Activated naive CD8-positive, alpha-beta T cell treated with anti-CD3 and anti-CD28 coated beads, Interleukin-2, amount 50 U/mL, for 24 hours (primary cell): ENCODE measurements around the gene FOXL2.

Experiments used
- ATAC-seq: fragments of 150-1000 bp; cut with Tn5 transposase; one replicate; pipeline ENCODE4 v1.10.0; 2021
- DNase-seq: peaks from one replicate; pipeline ENCODE4 v3.0.0; 2021
- H3K27ac Mint-ChIP-seq: one replicate; pipeline ENCODE4 v1.8.0; 2021; ENCODE audit warnings: mild to moderate bottlenecking, mixed read lengths
- H3K27me3 Mint-ChIP-seq: one replicate; pipeline ENCODE4 v1.8.0; 2021; ENCODE audit warnings: mixed read lengths
- H3K36me3 Mint-ChIP-seq: one replicate; pipeline ENCODE4 v1.8.0; 2021; ENCODE audit warnings: low read depth, mixed read lengths
- H3K4me1 Mint-ChIP-seq: one replicate; pipeline ENCODE4 v1.8.0; 2021; ENCODE audit warnings: mixed read lengths
- H3K4me3 Mint-ChIP-seq: one replicate; pipeline ENCODE4 v1.8.0; 2021; ENCODE audit warnings: mild to moderate bottlenecking, moderate library complexity, mixed read lengths
- H3K9me3 Mint-ChIP-seq: one replicate; pipeline ENCODE4 v1.8.0; 2021; ENCODE audit warnings: mixed read lengths

FOXL2 gene

DNA sequence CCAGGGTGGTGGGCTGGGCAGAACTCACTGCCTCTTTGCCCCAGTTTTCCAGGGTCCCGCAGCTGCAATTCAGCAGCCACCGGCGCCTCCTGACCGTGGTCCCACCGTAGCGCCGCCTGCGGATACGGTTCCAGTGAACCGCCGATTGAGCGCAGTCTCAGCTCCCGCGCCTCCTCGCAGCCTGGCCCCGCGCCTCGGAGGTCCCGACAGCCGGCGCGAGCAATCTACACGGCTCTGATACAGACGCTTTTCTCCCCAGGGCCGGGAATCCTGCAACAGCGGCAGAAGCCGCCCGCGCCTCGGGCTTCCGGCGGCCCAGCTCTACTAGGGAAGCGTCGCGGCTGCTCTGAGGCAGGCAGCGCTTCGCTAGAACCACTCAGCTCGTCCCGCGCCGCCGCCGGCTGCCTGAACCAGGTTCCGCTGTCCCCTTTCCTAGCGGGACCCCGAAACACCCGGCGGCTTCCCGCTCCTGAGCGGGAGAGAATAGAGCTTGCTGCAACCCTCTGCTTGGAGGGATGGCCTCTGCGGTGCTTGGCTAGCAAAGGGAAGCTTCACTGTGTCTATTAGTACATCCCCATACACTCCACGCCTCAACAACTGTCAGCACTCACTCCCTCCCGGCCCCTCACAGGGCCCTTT is 3.2 kb upstream of the FOXL2 start:
- Mint-ChIP-seq H3K4me1 (peaks cover 15% of the 10 kb centered on the region), H3K27me3 (peaks cover 61% of the 10 kb centered on the region)

DNA sequence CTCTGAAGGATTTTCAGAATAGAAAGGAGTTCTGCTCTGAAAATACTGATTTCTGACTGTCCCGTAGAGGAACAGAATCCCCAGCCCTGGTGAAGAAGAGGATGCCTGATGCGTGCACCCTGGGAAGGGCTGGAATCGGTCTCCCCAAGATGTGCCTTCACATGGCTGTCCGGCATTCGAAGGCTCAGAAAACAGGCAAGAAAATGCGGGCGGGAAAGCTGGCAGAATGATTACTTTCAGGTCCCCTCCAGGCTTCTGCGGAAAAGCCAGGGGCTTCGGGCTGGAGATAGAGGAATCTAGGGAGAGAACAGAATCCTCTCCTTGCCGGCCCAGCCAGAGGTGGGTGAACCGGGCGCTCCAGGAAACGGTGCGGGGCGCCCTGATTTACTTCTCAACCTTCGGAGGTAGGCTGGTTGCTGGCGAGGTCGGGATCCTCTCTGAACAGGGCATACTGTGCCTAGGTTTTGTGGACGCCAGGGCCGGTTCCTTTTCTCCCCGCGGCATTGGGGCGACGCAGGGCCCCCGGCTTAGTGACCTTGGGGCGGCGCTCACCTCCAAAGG is 2.6 kb upstream of the FOXL2 start:
- DNase-seq: no peak
- Mint-ChIP-seq H3K4me1 (peaks cover 21% of the 10 kb centered on the region), H3K27me3 (peaks cover 61% of the 10 kb centered on the region), H3K9me3 (no peaks in the 10 kb centered on the region), H3K27ac (no peak overlapping the region), H3K4me3 (peak overlapping the region; percentile 32), H3K36me3 (peaks cover 4% of the 10 kb centered on the region)
- ATAC-seq: no peak

More for the DNA sequence above, 3.2 kb upstream of the FOXL2 start:
- Mint-ChIP-seq H3K4me3 (peak overlapping the region; percentile 38), H3K9me3 (no peaks in the 10 kb centered on the region), H3K27ac (no peak overlapping the region), H3K36me3 (peaks cover 1% of the 10 kb centered on the region)
- ATAC-seq (peak; percentile 31), DNase-seq (no peak)

DNA sequence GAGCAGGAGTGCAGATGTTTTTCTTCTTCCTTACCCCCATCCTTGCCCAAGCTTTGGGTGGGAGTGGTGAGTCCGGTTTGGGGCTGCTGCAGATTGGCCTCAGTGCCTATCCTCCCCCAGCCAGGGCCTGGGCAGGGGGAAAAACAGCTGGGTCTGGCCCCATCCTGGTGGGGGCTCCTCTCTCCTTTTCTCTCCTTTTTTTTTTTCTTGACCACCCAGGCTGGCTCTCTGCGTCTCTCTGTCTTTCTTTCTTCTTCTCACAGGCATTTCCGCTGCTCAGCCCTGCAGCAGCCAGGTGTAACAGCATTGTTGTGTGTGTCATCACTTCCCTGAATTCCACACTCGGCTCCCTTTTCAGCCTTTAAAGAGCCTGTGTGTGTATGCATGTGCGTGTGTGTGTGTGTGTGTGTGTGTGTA is 2.1 kb upstream of the FOXL2 start:
- ATAC-seq (no peak), DNase-seq (no peak)
- H3K4me1 Mint-ChIP-seq: peaks cover 26% of the 10 kb centered on the region
- peaks cover 65% of the 10 kb centered on the region for H3K27me3 Mint-ChIP-seq
- no peaks in the 10 kb centered on the region for H3K9me3 Mint-ChIP-seq
- H3K36me3 Mint-ChIP-seq: peaks cover 4% of the 10 kb centered on the region
- no peak overlapping the region for H3K27ac Mint-ChIP-seq
- H3K4me3 Mint-ChIP-seq: no peak overlapping the region

DNA sequence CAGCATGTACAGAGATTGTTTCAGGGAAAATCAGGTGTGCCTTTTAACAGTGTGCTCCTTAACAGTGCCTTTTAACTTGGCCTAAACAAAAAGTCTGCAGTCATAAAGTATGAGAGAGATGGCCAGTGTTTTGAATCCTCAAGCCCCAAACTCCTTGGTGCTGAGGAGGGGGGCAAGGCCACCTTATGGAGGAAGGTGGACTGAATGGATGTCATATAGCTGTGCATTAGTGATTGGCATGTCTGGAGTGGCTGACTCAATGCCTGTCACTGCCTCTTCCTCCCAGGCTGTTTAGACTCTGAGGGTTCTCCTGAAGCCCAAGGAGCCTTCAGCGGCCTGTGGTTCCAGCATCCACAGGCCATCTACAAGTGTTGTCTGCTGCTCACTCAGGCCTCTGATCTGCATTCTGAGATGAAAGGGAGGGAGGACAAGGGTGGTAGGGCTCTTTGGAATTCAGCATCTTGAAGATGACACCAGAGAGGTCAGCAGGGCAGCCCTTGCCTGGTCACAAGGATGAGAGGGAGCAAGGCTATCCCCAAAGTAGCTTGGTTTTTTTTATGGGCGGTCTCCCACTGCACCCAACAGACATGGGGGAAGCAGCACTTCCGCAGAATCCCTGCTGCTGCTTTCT is 1.5 kb upstream of the FOXL2 start:
- peaks cover 70% of the 10 kb centered on the region for H3K27me3 Mint-ChIP-seq
- H3K9me3 Mint-ChIP-seq: no peaks in the 10 kb centered on the region
- H3K4me1 Mint-ChIP-seq: peaks cover 29% of the 10 kb centered on the region
- no peak overlapping the region for H3K4me3 Mint-ChIP-seq
- ATAC-seq (no peak), DNase-seq (no peak)
- H3K27ac Mint-ChIP-seq: no peak overlapping the region
- H3K36me3 Mint-ChIP-seq: peaks cover 4% of the 10 kb centered on the region

DNA sequence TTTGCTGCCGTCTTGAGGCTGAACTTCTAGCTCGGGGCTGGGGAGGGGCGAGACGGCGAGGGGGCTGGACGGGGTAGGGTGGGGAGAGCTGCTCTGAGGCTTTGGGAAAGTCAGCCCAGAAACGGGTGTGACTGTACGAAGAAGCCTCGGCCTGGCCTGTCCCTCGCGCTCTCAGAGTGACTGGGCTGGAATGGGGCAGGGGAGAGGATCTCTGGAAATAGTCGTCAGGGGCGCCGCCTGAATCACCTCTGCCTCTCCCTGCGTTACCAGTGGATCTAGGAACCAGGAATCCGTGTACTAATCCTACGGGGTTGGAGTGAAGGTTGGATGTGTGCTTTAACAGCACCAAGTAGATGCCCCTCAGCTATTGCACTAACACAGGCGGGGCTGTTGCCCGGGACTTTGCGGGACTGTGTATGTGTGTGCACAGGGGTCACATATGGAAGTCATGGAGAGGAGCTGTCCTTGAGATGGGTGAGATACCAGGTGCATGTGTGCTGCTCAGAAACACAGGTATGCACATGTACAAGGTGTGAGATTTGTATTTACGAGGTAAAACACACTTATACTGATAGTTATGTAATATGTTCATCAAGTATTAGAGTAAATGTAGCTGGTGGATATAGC is 671 bp upstream of the FOXL2 start:
- Mint-ChIP-seq H3K4me3 (peak overlapping the region; percentile 52), H3K9me3 (no peaks in the 10 kb centered on the region), H3K36me3 (peaks cover 4% of the 10 kb centered on the region), H3K27me3 (peaks cover 74% of the 10 kb centered on the region), H3K27ac (no peak overlapping the region), H3K4me1 (peaks cover 29% of the 10 kb centered on the region)
- ATAC-seq (no peak), DNase-seq (no peak)

DNA sequence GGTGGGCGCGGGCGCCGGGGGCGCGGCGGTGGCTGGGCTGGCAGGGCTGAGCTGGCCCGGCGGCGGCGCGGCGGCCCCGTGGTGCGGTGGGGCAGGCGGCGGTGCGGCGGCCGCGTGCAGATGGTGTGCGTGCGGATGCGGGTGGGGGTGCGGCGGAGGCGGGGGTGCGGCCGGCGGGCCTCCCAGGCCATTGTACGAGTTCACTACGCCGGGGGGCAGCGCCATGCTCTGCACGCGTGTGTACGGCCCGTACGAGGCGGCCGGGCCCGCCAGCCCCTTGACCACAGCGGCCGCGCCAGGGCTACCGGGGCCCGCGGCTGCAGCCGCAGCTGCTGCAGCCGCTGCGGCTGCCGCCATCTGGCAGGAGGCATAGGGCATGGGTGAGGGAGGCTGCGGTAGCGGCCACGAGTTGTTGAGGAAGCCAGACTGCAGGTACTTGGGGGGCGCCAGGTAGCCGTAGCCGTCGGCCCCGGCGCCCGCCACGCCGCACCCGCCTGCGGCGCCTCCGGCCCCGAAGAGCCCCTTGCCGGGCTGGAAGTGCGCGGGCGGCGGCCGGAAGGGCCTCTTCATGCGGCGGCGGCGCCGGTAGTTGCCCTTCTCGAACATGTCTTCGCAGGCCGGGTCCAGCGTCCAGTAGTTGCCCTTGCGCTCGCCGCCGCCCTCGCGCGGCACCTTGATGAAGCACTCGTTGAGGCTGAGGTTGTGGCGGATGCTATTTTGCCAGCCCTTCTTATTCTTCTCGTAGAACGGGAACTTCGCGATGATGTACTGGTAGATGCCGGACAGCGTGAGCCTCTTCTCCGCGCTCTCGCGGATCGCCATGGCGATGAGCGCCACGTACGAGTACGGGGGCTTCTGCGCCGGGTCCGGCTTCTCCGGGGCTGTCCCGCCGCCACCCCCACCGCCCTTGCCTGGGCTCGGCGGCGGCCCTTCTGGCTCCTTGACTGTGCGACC is 951 bp downstream of the FOXL2 start:
- Mint-ChIP-seq H3K4me1 (peaks cover 29% of the 10 kb centered on the region), H3K4me3 (peak overlapping the region; percentile 55), H3K36me3 (peaks cover 4% of the 10 kb centered on the region), H3K9me3 (no peaks in the 10 kb centered on the region), H3K27me3 (peaks cover 82% of the 10 kb centered on the region), H3K27ac (no peak overlapping the region)
- DNase-seq (peak; percentile 34), ATAC-seq (no peak)

DNA sequence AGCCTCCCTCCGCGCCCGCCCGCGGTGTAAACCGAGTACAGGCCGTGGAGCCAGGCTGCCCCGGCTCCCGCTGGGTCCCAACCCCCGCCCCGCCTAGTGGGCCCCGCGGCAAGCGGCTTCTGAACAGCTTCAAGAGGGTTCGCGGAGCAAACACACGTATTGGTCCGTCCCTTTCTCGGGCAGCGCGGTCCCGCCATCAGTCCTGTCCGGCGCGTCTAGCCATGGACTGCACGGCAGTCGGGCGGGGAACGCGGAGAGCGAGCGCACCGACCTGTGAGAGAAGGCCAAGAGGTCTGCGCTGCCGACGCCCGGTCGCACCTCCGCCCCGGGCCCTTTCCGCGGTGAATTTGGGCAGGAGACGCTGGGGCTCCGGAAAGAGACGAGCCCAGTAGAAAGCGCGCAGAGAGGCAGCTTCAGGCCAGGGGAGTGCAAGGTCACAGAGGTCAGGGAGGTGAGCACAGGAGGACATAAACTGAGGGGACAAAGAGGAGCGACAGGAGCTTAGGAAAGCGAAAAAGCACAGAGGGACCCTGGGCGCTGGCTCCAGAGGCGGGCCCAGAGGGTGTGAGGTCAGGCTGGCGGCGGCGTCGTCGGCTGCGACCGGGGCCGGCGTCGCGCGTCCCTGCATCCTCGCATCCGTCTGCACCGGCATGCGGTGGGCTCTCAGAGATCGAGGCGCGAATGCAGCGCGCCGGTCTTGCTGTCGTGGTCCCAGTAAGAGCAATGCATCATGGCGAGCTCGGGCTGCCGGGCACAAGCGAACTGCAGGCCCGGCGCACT is 1.8 kb downstream of the FOXL2 start:
- Mint-ChIP-seq H3K4me3 (peak overlapping the region; percentile 75), H3K9me3 (no peaks in the 10 kb centered on the region), H3K27ac (peak overlapping the region; percentile 67), H3K36me3 (peaks cover 4% of the 10 kb centered on the region), H3K4me1 (peaks cover 26% of the 10 kb centered on the region), H3K27me3 (peaks cover 82% of the 10 kb centered on the region)
- DNase-seq (peak; percentile 33), ATAC-seq (no peak)

DNA sequence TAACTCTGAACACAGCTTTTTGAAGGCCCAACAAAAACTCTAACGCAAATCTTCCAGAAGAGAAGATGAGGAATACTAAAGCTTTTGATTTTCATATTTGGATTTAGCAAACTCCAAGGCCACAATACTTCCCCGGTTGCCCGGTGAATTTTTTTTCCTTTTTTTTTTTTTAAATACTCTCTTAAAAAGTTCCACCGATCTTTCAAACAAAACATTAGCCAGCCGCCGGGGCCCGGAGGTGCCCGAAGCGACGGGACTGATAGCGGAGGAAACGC is 2.3 kb downstream of the FOXL2 start:
- Mint-ChIP-seq H3K9me3 (no peaks in the 10 kb centered on the region), H3K27me3 (peaks cover 81% of the 10 kb centered on the region), H3K4me3 (peak overlapping the region; percentile 42), H3K27ac (no peak overlapping the region), H3K36me3 (peaks cover 4% of the 10 kb centered on the region), H3K4me1 (peaks cover 27% of the 10 kb centered on the region)
- no peak for DNase-seq
- no peak for ATAC-seq

DNA sequence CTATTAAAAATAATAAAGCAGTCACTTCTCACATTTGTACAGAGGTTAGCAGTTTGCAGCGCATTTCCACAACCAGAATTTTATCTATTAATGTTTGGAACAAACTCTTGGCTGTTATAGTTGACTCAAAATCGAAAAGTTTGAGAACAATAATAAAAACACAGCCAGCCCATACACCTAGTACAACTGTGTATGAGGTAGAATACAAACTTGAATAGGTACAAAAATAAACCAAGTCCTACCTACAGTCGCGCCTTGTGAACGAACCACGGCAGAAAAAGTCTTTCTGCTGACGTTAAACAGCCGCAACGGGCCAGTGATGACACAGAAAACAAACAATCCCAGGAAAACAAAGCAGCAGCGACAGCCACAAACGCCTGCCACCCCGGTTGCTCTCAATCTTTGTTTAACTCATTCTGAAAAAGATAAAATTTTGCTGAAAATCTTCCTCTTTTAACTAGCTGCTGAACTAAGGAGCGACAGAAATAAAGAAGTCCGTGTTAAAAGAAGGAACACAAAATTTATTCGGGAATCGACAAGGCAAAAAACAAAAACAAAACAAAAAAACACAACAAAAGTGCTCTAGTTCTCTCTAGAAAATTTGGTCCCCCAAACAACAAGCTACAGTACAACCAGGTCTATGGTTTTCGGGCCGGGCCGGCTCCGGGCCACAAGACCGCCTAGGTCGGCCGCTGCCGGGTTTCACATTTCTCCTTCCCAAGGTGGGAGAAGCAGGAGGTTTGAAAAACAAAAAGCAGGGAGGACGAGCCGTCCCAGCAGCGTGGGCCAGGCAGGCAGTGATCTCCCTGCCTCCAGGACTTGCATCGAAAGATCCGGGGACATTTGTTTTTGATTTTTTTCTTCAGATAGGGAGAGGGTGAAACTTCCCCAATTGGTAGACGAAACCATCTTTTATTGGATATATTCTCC is 2.9 kb downstream of the FOXL2 start:
- no peaks in the 10 kb centered on the region for H3K9me3 Mint-ChIP-seq
- peaks cover 80% of the 10 kb centered on the region for H3K27me3 Mint-ChIP-seq
- H3K36me3 Mint-ChIP-seq: peaks cover 4% of the 10 kb centered on the region
- H3K27ac Mint-ChIP-seq: no peak overlapping the region
- peaks cover 26% of the 10 kb centered on the region for H3K4me1 Mint-ChIP-seq
- ATAC-seq: no peak
- DNase-seq: no peak
- H3K4me3 Mint-ChIP-seq: peak overlapping the region; percentile 42

DNA sequence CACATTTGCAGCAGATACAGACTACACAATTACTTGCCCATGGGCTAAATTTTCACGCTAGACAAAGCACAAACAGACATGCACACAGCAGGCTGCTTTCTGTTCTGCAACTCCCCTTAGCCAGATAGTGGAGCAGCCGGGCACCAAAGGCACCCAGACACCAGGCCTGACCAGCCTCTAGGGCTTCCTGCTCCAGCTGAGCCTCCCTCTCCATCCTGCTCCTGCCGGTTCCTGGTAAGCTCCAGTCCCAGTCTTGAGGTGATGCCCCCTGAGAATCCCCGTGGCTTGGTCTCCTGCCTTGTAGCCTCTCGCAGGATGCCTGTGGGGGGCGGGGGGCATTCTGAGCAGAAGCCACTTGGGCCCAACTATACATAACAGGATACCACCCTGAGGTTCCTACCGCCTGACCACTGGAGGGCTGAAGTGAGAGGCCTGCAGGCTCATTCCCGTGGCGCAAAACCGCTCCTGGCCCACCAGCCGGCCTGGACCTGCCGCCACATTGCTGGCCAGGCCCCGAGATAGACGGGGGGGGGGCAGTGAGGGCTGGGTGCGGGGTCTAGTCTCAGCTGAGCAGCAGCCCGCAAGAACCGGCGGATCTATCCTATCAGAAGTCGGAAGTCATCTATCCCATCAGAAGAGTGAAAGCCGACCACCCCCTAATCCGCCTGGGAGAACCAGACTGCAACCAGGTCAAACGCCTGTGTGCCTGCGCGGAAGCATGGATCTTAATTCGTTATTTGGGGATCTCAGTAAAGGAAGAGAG is 3.9 kb downstream of the FOXL2 start:
- DNase-seq (no peak), ATAC-seq (no peak)
- Mint-ChIP-seq H3K4me1 (peaks cover 34% of the 10 kb centered on the region), H3K27ac (no peak overlapping the region), H3K27me3 (peaks cover 81% of the 10 kb centered on the region), H3K4me3 (no peak overlapping the region), H3K36me3 (peaks cover 4% of the 10 kb centered on the region), H3K9me3 (no peaks in the 10 kb centered on the region)

DNA sequence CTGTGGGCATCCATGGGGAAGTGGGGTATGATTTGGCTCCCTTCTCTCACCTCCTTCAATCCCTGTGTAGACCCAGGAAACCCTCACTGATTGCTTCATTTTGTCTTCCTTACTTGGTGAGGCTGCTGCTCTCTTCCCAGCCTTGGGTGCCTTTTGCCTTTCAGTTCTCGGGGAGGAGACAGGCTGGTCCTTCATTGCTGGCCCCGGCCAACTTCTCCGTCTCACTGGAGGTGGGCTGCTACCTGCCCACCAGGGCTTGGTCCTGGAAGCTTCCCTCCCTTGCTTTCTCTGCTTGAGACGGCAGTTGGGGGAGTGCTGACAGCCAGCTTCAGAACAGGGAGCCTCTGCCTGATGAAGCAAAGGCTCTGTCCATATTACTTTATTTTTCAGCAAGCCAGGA is 4.7 kb downstream of the FOXL2 start:
- H3K36me3 Mint-ChIP-seq: peaks cover 4% of the 10 kb centered on the region
- no peaks in the 10 kb centered on the region for H3K9me3 Mint-ChIP-seq
- peaks cover 42% of the 10 kb centered on the region for H3K4me1 Mint-ChIP-seq
- ATAC-seq (no peak), DNase-seq (no peak)
- no peak overlapping the region for H3K27ac Mint-ChIP-seq
- peaks cover 82% of the 10 kb centered on the region for H3K27me3 Mint-ChIP-seq
- no peak overlapping the region for H3K4me3 Mint-ChIP-seq

DNA sequence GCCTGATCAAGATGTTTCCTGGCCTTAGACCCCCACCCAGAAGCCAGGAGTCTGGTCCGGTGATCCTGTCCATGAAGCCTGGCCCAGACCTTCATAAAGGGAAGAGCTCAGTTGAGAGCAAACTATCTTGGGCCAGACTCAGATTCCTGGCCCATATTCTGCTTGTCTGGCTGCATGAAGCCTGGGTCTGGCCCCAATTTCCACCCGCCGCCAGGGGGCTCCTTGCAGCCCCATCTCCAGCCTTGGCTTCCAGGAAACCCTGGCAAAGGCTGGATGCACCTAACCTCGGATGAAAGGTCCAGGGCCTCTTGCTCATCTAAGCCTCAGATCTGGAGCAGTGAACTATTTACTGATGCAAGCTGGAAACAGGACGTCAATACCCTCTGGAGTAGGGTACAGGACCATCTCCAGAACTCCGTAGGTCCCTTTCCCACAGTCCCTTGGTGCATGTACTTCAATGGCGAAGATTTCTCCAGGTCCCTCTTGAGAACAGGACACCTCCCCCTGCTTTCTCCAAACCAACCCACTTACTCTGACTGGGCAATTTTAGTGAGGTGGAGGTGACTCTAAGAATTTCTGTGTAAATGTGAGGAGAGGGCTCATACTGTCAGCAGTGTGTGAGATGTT is 5.6 kb downstream of the FOXL2 start:
- peak; percentile 50 for DNase-seq
- H3K27me3 Mint-ChIP-seq: peaks cover 88% of the 10 kb centered on the region

More for the DNA sequence above, 5.6 kb downstream of the FOXL2 start:
- peaks cover 49% of the 10 kb centered on the region for H3K4me1 Mint-ChIP-seq
- no peaks in the 10 kb centered on the region for H3K9me3 Mint-ChIP-seq
- peaks cover 4% of the 10 kb centered on the region for H3K36me3 Mint-ChIP-seq
- no peak for ATAC-seq
- no peak overlapping the region for H3K27ac Mint-ChIP-seq
- no peak overlapping the region for H3K4me3 Mint-ChIP-seq
